ENCODE data around the gene SYT2.
"Not testable (repeated sequence)": the region's sequence is repeated elsewhere in the genome, so short reads cannot be mapped to it uniquely, and the experiment has no call there.

SYT2 gene

GRCh38 chr1:202565890-202566602, 144.2 kb downstream of the SYT2 start:
- peak in 1 of 5 donors; percentile 15 for DNase-seq

GRCh38 chr1:202564958-202565495, 145.2 kb downstream of the SYT2 start:
- no peak for DNase-seq

- DNase-seq, result no peak
Observed at GRCh38 chr1:202563818-202564217, 146.4 kb downstream of the SYT2 start.

- no peak for DNase-seq
Observed at GRCh38 chr1:202562444-202563060, 147.7 kb downstream of the SYT2 start.

- DNase-seq, result peak in 1 of 5 donors; percentile 9
Observed at GRCh38 chr1:202561726-202562443, 148.4 kb downstream of the SYT2 start.

GRCh38 chr1:202561240-202561639, 149.0 kb downstream of the SYT2 start:
- no peak for DNase-seq

- not testable (repeated sequence) for DNase-seq
Observed at GRCh38 chr1:202557662-202558061, 152.6 kb downstream of the SYT2 start.

- DNase-seq, result not testable (repeated sequence)
Observed at GRCh38 chr1:202556037-202556436, 154.2 kb downstream of the SYT2 start.

- DNase-seq, result not testable (repeated sequence)
Observed at GRCh38 chr1:202554619-202555018, 155.6 kb downstream of the SYT2 start.

GRCh38 chr1:202553560-202554038, 156.7 kb downstream of the SYT2 start:
- DNase-seq, result no peak

- DNase-seq, result not testable (repeated sequence)
Observed at GRCh38 chr1:202553078-202553477, 157.2 kb downstream of the SYT2 start.

- not testable (repeated sequence) for DNase-seq
Observed at GRCh38 chr1:202552615-202553014, 157.6 kb downstream of the SYT2 start.

GRCh38 chr1:202551683-202552082, 158.6 kb downstream of the SYT2 start:
- no peak for DNase-seq

GRCh38 chr1:202550088-202550487, 160.2 kb downstream of the SYT2 start:
- DNase-seq, result not testable (repeated sequence)

GRCh38 chr1:202547215-202547614, 163.0 kb downstream of the SYT2 start:
- no peak for DNase-seq

GRCh38 chr1:202546796-202547195, 163.5 kb downstream of the SYT2 start:
- DNase-seq, result not testable (repeated sequence)

GRCh38 chr1:202546377-202546776, 163.9 kb downstream of the SYT2 start:
- DNase-seq, result not testable (repeated sequence)

GRCh38 chr1:202545647-202546303, 164.5 kb downstream of the SYT2 start:
- DNase-seq, result not testable (repeated sequence)

- not testable (repeated sequence) for DNase-seq
Observed at GRCh38 chr1:202544766-202545449, 165.3 kb downstream of the SYT2 start.

- DNase-seq, result not testable (repeated sequence)
Observed at GRCh38 chr1:202543537-202543936, 166.7 kb downstream of the SYT2 start.

- DNase-seq, result not testable (repeated sequence)
Observed at GRCh38 chr1:202542415-202542814, 167.8 kb downstream of the SYT2 start.

- DNase-seq, result not testable (repeated sequence)
Observed at GRCh38 chr1:202540858-202541257, 169.4 kb downstream of the SYT2 start.
